GM19239 (cell line): Measurements from ENCODE around the gene MPLKIP.
"Not testable (repeated sequence)": the region's sequence is repeated elsewhere in the genome, so short reads cannot be mapped to it uniquely, and the experiment has no call there.

ENCODE experiments used
- DNase-seq: peaks from one replicate; pipeline ENCODE4 v3.0.0; 2011; ENCODE audit warnings: low spot score; ENCODE audit not compliant: insufficient read length
- FAIRE-seq: peaks from 2 replicates; lab custom pipeline; 2011; peaks lifted over from hg19 to GRCh38; lab: Jason Lieb, UNC

Gene MPLKIP

GRCh38 chr7:40135317-40135610 is 842 bp upstream of the MPLKIP start:
- FAIRE-seq (no peak), DNase-seq (no peak)

GRCh38 chr7:40133561-40134427 is 628 bp downstream of the MPLKIP start:
- peak; percentile 6 for DNase-seq

GRCh38 chr7:40122940-40123254 is 11.5 kb downstream of the MPLKIP start:
- no peak for FAIRE-seq
- DNase-seq, result no peak

More at GRCh38 chr7:40133561-40134427, 628 bp downstream of the MPLKIP start:
- peak; percentile 86 for FAIRE-seq

GRCh38 chr7:40122100-40122939 is 12.1 kb downstream of the MPLKIP start:
- FAIRE-seq, DNase-seq: not testable (repeated sequence)

GRCh38 chr7:40120020-40120419 is 14.4 kb downstream of the MPLKIP start:
- DNase-seq, result no peak
- no peak for FAIRE-seq

GRCh38 chr7:40118201-40118600 is 16.2 kb downstream of the MPLKIP start:
- not testable (repeated sequence) for FAIRE-seq, DNase-seq

DNA sequence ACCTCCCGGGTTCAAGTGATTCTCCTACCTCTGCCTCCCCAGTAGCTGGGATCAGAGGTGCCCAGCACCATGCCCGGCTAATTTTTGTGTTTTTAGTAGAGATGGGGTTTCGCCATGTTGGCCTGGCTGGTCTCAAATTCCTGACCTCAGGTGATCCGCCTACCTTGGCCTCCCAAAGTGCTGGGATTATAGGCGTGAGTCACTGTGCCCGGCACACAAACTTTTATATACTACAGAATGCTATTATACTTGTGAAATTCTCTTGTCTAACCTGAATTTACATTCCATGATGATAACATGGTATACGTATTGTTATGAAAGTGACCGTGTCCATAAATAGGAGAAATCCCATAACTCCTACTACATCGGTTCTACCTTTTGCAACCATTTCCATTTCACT is 17.2 kb downstream of the MPLKIP start:
- not testable (repeated sequence) for DNase-seq, FAIRE-seq

DNA sequence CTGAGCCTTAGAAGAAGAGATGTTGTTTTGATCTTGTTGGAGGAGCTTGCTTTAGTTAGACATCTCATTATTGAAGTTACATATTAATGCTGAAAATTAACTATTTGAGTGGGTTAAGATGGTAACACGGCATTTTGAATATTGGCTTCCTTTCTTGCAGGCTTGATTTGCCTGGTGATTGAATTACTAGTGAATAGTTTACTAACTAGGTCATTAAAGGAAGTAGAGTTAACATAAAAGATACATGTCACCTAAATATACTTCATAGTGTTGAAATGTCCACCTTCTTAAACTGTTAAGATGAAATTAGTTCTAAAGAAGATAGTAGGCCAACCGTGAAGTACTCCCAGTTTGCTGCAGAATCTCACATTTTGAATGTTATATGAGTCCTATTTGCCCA is 18.5 kb downstream of the MPLKIP start:
- FAIRE-seq (no peak), DNase-seq (no peak)

DNA sequence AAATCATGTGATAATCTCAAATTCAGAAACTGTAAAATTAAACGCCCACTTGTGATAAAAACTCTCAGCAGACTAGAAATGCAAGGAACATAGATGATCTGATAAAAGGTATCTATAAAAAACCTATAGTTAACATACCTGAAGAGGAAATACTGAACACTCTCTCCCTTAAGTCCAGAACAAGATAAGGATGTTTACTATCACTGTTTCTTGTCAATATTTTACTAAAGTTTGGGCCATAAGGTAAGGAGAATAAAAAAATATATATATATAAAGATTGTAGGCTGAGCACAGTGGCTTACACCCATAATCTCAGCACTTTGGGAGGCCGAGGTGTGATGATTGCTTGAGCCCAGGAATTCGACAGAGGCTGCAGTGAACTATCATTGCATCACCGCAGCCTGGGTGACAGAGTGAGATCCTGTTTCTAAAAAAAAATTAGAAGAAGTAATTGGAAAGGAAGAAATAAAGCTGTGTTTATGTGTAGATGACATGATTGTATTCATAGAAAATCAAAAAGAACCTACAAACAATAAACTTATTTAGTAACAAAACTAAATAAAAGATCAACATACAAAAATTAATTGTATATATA is 28.4 kb downstream of the MPLKIP start:
- DNase-seq (no peak), FAIRE-seq (no peak)

- DNase-seq, result no peak
- FAIRE-seq, result no peak
Measured at GRCh38 chr7:40102897-40103296, 31.5 kb downstream of the MPLKIP start.

DNA sequence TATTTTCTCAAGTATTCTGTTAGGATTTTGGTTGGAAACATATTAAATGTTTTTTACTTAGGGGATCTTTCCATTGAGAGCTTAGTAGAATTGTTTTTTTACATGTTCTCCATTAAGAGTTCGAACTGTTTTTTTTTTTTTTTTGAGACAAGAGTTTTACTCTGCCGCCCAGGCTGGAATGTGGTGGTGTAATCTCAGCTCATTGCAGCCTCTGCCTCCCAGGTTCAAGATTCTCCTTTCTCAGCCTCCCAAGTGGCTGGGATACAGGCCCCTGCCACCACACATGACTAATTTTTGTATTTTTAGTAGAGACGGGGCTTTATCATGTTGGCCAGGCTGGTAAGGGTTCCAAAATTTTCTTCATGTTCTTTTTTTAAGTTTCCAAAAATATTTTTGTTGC is 33.2 kb downstream of the MPLKIP start:
- no peak for FAIRE-seq

GRCh38 chr7:40099837-40100236 is 34.6 kb downstream of the MPLKIP start:
- DNase-seq (no peak), FAIRE-seq (no peak)

More for the DNA sequence above, 33.2 kb downstream of the MPLKIP start:
- no peak for DNase-seq

- no peak for FAIRE-seq
- no peak for DNase-seq
Measured at GRCh38 chr7:40098810-40099209, 35.6 kb downstream of the MPLKIP start.

DNA sequence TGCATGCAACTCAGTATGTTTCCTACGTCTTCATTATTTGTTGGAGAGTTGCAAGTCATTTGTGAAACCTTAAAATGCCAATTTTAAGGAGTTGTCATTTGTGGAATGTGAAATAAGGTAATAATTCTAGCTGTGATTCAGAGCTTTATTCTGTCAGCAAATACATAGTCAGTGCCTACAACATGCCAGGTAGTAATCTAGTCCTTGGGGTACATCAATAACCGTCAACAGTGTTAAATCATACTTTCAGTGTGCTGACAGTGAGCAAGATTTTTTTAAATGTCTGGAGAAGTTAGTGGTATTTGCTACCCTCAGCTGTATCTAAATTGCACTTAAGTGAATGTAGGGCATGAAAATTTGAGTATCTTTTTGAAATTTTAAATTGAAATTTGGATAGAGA is 36.7 kb downstream of the MPLKIP start:
- FAIRE-seq (peak; percentile 78), DNase-seq (no peak)

DNA sequence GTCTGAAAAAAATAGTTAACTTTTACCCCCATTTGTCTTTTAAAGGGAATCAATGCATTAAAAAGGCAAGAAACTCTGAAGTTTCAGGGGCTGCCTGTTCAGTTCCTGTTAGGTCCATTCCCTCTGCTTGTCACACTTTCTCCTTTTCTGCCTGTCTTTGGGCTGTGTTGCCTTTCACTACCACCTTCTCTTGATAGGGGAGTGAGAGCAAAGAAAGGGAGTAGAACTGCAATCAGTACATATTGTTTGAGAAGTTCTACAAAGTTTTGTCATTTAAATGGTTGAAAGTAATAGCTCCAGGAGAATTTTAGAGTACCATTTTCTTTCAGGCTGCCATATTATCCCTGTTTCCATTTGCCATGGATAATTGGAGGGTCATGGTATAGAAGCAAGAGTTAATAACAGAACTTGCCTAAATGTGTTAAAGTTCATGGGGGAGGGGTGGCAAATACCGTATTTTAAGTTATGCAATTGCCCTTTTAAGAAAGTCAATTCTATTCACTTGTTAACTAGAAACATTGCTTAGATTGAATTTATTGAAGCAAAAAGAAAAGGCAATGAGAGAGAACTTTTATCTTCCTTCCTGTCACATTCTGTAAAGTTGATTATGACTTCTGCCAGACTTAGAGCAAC is 38.6 kb downstream of the MPLKIP start:
- FAIRE-seq (no peak), DNase-seq (no peak)

GRCh38 chr7:40095230-40095629 is 39.2 kb downstream of the MPLKIP start:
- no peak for FAIRE-seq
- no peak for DNase-seq

- DNase-seq, result no peak
- no peak for FAIRE-seq
Measured at GRCh38 chr7:40093631-40094350, 40.6 kb downstream of the MPLKIP start.

- no peak for FAIRE-seq
Measured at GRCh38 chr7:40092182-40092581, 42.2 kb downstream of the MPLKIP start.

GRCh38 chr7:40077849-40078248 is 56.6 kb downstream of the MPLKIP start:
- no peak for DNase-seq

More at GRCh38 chr7:40092182-40092581, 42.2 kb downstream of the MPLKIP start:
- no peak for DNase-seq

More at GRCh38 chr7:40077849-40078248, 56.6 kb downstream of the MPLKIP start:
- no peak for FAIRE-seq
